PC-9 (cell line): ENCODE data around the gene LRRTM4.

Experiments
- CTCF ChIP-seq: fragments of 200-600 bp; sonication (generic); conservative IDR thresholded peaks from 2 replicates; pipeline ENCODE4 v1.6.1; 2017; ENCODE audit warnings: mixed run types, antibody characterized with exemption, mild to moderate bottlenecking, moderate library complexity
- EZH2 ChIP-seq: fragments of 200-600 bp; sonication (generic); IDR thresholded peaks from 2 replicates; pipeline ENCODE4 v1.8.0; 2017; ENCODE audit warnings: antibody characterized with exemption, low read depth

- no peak for TF ChIP-seq CTCF
- TF ChIP-seq EZH2, result no peak
Observed at GRCh38 chr2:77156599-77156998, 365.6 kb downstream of the LRRTM4 start.
